ENCODE measurements around the gene WASHC4. TPM values are rescaled to one million over a fixed set of nuclear protein-coding genes. Genes with fewer than 3 reads are reported as not detected.

The WASHC4 gene
- total and polyA plus RNA-seq, 10 of the 15 experiments (the other 5 are each of a cell fraction or from before 2014, with no cell fraction given) = 16.0 to 50.6 (median 34.0) TPM

DNA sequence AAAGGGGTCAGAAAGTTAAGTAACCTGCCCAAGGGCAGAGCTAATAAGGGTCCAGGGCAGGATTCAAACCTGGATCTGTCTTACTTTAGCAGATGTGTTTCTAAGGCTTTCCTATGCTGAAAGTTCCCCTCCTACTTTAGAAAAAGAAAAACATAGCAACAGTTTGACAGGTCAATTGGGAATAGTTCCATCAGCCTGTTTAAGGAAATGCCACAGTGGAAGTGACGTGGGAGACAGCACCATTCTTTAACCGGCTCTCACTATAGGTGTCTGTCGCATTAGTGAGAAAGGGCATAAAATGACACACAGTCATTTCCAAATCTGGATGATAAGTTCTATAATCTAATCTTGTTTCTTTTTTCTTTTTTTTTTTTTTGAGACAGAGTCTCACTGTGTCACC, 30.6 kb upstream of the WASHC4 start:
- Histone ChIP-seq H3K9ac (ENCODE audit: control insufficient read depth, insufficient read depth, low read length) (no peak overlapping the region), H3K4me2 (ENCODE audit: control insufficient read depth, insufficient read depth) (no peak overlapping the region), H3K27me3 (replicated peaks in 1 of 2; ENCODE audit: control insufficient read depth in 2 of 2, insufficient read depth in 2 of 2, low read length in 1 of 2) (no peaks in the 10 kb centered on the region), H3K27ac (ENCODE audit: control insufficient read depth, insufficient read depth) (no peak overlapping the region), H3K4me3 (no peak overlapping the region), H4K20me1 (ENCODE audit: control insufficient read depth, insufficient read depth) (no peaks in the 10 kb centered on the region), H2AFZ (ENCODE audit: control insufficient read depth, low read depth, low read length) (no peak overlapping the region), H3K4me1 (ENCODE audit: control insufficient read depth, insufficient read depth, low read length) (no peaks in the 10 kb centered on the region), H3K9me3 (replicated peaks; ENCODE audit: control insufficient read depth, insufficient read depth, low read length) (no peaks in the 10 kb centered on the region), H3K36me3 (ENCODE audit: control insufficient read depth in 2 of 2, insufficient read depth in 2 of 2, low read length in 1 of 2) (no peaks in the 10 kb centered on the region), H3K79me2 (ENCODE audit: control insufficient read depth, insufficient read depth, low read length) (no peaks in the 10 kb centered on the region)
- in situ Hi-C loops (cut with MboI) = no loop called here
- WGBS (ENCODE audit: insufficient coverage, insufficient replicate concordance, low lambda C conversion rate, missing lambda C conversion rate) = 77% methylated on average over 3 of the region's 3 CpGs
- SMC1A ChIA-PET (ENCODE audit: uncharacterized antibody, unreplicated experiment) = no interaction called here
- FAIRE-seq = no peak
- POLR2A ChIA-PET = no interaction called here
- RAD21 ChIA-PET (ENCODE audit: unreplicated experiment) = interaction anchor here (0.7 kb wide), 1 partner anchor 274 kb away, joined by 3 read pairs; no protein-coding TSS in a partner anchor
- ATAC-seq = no peak
- intact Hi-C loops (cut with micrococcal nuclease; ENCODE audit: unreplicated experiment) = no loop called here
- CTCF ChIA-PET = no interaction called here
- DNase-seq (ENCODE audit: low read depth, low spot score) = no peak
- BruUV-seq (replicated peaks) = no TSS peak
- TF ChIP-seq, protein P1, sequence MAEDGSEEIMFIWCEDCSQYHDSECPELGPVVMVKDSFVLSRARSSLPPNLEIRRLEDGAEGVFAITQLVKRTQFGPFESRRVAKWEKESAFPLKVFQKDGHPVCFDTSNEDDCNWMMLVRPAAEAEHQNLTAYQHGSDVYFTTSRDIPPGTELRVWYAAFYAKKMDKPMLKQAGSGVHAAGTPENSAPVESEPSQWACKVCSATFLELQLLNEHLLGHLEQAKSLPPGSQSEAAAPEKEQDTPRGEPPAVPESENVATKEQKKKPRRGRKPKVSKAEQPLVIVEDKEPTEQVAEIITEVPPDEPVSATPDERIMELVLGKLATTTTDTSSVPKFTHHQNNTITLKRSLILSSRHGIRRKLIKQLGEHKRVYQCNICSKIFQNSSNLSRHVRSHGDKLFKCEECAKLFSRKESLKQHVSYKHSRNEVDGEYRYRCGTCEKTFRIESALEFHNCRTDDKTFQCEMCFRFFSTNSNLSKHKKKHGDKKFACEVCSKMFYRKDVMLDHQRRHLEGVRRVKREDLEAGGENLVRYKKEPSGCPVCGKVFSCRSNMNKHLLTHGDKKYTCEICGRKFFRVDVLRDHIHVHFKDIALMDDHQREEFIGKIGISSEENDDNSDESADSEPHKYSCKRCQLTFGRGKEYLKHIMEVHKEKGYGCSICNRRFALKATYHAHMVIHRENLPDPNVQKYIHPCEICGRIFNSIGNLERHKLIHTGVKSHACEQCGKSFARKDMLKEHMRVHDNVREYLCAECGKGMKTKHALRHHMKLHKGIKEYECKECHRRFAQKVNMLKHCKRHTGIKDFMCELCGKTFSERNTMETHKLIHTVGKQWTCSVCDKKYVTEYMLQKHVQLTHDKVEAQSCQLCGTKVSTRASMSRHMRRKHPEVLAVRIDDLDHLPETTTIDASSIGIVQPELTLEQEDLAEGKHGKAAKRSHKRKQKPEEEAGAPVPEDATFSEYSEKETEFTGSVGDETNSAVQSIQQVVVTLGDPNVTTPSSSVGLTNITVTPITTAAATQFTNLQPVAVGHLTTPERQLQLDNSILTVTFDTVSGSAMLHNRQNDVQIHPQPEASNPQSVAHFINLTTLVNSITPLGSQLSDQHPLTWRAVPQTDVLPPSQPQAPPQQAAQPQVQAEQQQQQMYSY (CRISPR knock-in tag; IDR thresholded peaks at IDR 0.05) = no peak
- TF ChIP-seq KAT2A (conservative IDR thresholded peaks at IDR 0.05; ENCODE audit: control insufficient read depth, low read depth, low read length) = no peak
- TF ChIP-seq, protein P2, sequence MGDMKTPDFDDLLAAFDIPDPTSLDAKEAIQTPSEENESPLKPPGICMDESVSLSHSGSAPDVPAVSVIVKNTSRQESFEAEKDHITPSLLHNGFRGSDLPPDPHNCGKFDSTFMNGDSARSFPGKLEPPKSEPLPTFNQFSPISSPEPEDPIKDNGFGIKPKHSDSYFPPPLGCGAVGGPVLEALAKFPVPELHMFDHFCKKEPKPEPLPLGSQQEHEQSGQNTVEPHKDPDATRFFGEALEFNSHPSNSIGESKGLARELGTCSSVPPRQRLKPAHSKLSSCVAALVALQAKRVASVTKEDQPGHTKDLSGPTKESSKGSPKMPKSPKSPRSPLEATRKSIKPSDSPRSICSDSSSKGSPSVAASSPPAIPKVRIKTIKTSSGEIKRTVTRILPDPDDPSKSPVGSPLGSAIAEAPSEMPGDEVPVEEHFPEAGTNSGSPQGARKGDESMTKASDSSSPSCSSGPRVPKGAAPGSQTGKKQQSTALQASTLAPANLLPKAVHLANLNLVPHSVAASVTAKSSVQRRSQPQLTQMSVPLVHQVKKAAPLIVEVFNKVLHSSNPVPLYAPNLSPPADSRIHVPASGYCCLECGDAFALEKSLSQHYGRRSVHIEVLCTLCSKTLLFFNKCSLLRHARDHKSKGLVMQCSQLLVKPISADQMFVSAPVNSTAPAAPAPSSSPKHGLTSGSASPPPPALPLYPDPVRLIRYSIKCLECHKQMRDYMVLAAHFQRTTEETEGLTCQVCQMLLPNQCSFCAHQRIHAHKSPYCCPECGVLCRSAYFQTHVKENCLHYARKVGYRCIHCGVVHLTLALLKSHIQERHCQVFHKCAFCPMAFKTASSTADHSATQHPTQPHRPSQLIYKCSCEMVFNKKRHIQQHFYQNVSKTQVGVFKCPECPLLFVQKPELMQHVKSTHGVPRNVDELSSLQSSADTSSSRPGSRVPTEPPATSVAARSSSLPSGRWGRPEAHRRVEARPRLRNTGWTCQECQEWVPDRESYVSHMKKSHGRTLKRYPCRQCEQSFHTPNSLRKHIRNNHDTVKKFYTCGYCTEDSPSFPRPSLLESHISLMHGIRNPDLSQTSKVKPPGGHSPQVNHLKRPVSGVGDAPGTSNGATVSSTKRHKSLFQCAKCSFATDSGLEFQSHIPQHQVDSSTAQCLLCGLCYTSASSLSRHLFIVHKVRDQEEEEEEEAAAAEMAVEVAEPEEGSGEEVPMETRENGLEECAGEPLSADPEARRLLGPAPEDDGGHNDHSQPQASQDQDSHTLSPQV (IDR thresholded peaks at IDR 0.05) = no peak
- no peak for TF ChIP-seq POLR2AphosphoS2 (IDR thresholded peaks at IDR 0.05; ENCODE audit: low read depth, low read length)
- no peak for TF ChIP-seq ZNF207 (IDR thresholded peaks at IDR 0.05; ENCODE audit: borderline replicate concordance)
- TF ChIP-seq FOS (IDR thresholded peaks at IDR 0.05; ENCODE audit: borderline replicate concordance, extremely low read depth, insufficient read length) = no peak
- TF ChIP-seq JUNB (IDR thresholded peaks at IDR 0.05) = no peak
- TF ChIP-seq GATAD2B (conservative IDR thresholded peaks at IDR 0.05; ENCODE audit: low read depth) = no peak
- no peak for TF ChIP-seq FOXK2 (IDR thresholded peaks at IDR 0.05)
- no peak for TF ChIP-seq CREB1 (IDR thresholded peaks at IDR 0.05; ENCODE audit: low read depth)
- TF ChIP-seq RFX5 (IDR thresholded peaks at IDR 0.05; ENCODE audit: low read depth, low read length) = no peak
- TF ChIP-seq SIX5 (IDR thresholded peaks at IDR 0.05; ENCODE audit: low read depth, low read length, severe bottlenecking) = no peak
